GM12878 (cell line): Measurements from ENCODE around the gene RSPH1. TPM values are rescaled to one million over a fixed set of nuclear protein-coding genes. Genes with fewer than 3 reads are reported as not detected.

Experiments
- BACH1 ChIP-seq: fragments of 450-650 bp; IDR thresholded peaks from 2 replicates; pipeline ENCODE4 v1.6.1; 2017; ENCODE audit warnings: mild to moderate bottlenecking, borderline replicate concordance
- CHD4 ChIP-seq: fragments of 200-600 bp; sonication (generic); IDR thresholded peaks from 2 replicates; pipeline ENCODE4 v1.6.1; 2016; ENCODE audit warnings: mild to moderate bottlenecking
- E2F8 ChIP-seq: fragments of 450-650 bp; IDR thresholded peaks from 2 replicates; pipeline ENCODE4 v1.6.1; 2018; ENCODE audit warnings: mild to moderate bottlenecking, low read depth, moderate library complexity; ENCODE audit not compliant: partially characterized antibody
- EGR1 ChIP-seq, 2 experiments: IDR thresholded peaks; 1 replicate in 1 of 2; 2 replicates in 1 of 2; pipeline ENCODE4 v1.6.1; 2011 to 2012; ENCODE audit warnings: low read depth in 2 of 2, low read length in 2 of 2, borderline replicate concordance in 1 of 2, mild to moderate bottlenecking in 1 of 2, moderate library complexity in 1 of 2
- ESRRA ChIP-seq: IDR thresholded peaks from 2 replicates; pipeline ENCODE4 v1.6.1; 2012; ENCODE audit warnings: mild to moderate bottlenecking, low read length, improper control_type of control experiment
- GABPA ChIP-seq: IDR thresholded peaks from 2 replicates; pipeline ENCODE4 v1.6.1; 2014; ENCODE audit warnings: antibody characterized with exemption, low read depth, mild to moderate bottlenecking, inconsistent platforms
- HDAC6 ChIP-seq: fragments of 200-600 bp; sonication (generic); IDR thresholded peaks from one replicate; pipeline ENCODE4 v1.8.0; 2017; ENCODE audit warnings: antibody characterized with exemption; ENCODE audit not compliant: unreplicated experiment
- IRF4 ChIP-seq: IDR thresholded peaks from 2 replicates; pipeline ENCODE4 v1.6.1; 2011; ENCODE audit warnings: low read depth, low read length
- KLF5 ChIP-seq: fragments of 450-650 bp; IDR thresholded peaks from 2 replicates; pipeline ENCODE4 v1.6.1; 2014; ENCODE audit warnings: mild to moderate bottlenecking; ENCODE audit not compliant: partially characterized antibody
- MEF2A ChIP-seq: IDR thresholded peaks from 2 replicates; pipeline ENCODE4 v1.6.1; 2011; ENCODE audit warnings: low read depth, mild to moderate bottlenecking, low read length, moderate library complexity; ENCODE audit not compliant: insufficient read depth
- MYC ChIP-seq: IDR thresholded peaks from 2 replicates; pipeline ENCODE4 v1.6.1; 2011; ENCODE audit warnings: mild to moderate bottlenecking, low read length, moderate library complexity, inconsistent platforms; ENCODE audit not compliant: insufficient read depth, insufficient replicate concordance, insufficient read length, severe bottlenecking
- NKRF ChIP-seq: fragments of 450-650 bp; conservative IDR thresholded peaks from 2 replicates; pipeline ENCODE4 v1.6.1; 2017; ENCODE audit warnings: mild to moderate bottlenecking, moderate library complexity
- NR2C1 ChIP-seq: fragments of 450-650 bp; IDR thresholded peaks from 2 replicates; pipeline ENCODE4 v1.6.1; 2017; ENCODE audit warnings: antibody characterized with exemption, mild to moderate bottlenecking, moderate library complexity
- NR2F1 ChIP-seq: fragments of 450-650 bp; conservative IDR thresholded peaks from 2 replicates; pipeline ENCODE4 v1.6.1; 2017; ENCODE audit warnings: mild to moderate bottlenecking
- PML ChIP-seq: IDR thresholded peaks from 2 replicates; pipeline ENCODE4 v1.6.1; 2012; ENCODE audit warnings: low read length, inconsistent platforms
- POLR2A ChIP-seq: IDR thresholded peaks from 2 replicates; pipeline ENCODE4 v1.6.1; 2011; ENCODE audit warnings: low read depth, mild to moderate bottlenecking, low read length
- POLR2AphosphoS5 ChIP-seq: IDR thresholded peaks from 2 replicates; pipeline ENCODE4 v1.6.1; 2011; ENCODE audit warnings: mild to moderate bottlenecking, low read length, inconsistent platforms
- RELA ChIP-seq: fragments of 450-650 bp; IDR thresholded peaks from 2 replicates; pipeline ENCODE4 v1.8.0; 2014; ENCODE audit warnings: borderline replicate concordance; ENCODE audit not compliant: partially characterized antibody
- ZBTB33 ChIP-seq: fragments of 450-650 bp; IDR thresholded peaks from 2 replicates; pipeline ENCODE4 v1.6.1; 2017; ENCODE audit warnings: mild to moderate bottlenecking
- polyA plus RNA-seq, 11 experiments: library from polyadenylated mRNA; depleted of rRNA in 4 of 11; unstranded in 6 of 11; stranded (reverse) in 5 of 11; fragments of >200 nt; fragmentation: Nextera tagmentation in 4 of 11; fragmentation: Illumina TruSeq in 1 of 11; extraction: Ambion mirVana in 4 of 11; extraction: Trizol in 1 of 11; gene quantifications; 1 replicate in 1 of 11; 2 replicates in 10 of 11; pipeline versions ENCODE4 v1.2.1 to v1.2.3, GENCODE V29; 2011 to 2016; ENCODE audit warnings: inconsistent platforms in 2 of 11, missing spikeins in 2 of 11, low read depth in 1 of 11
- total RNA-seq, 4 experiments: library from RNA; depleted of rRNA in 3 of 4; stranded (reverse); fragments of >200 nt in 3 of 4; fragmentation: Illumina TruSeq in 1 of 4; extraction: Trizol in 1 of 4; gene quantifications; 2 replicates each; pipeline versions ENCODE4 v1.2.1 to v1.2.3, GENCODE V29; 2013 to 2021
- TF ChIP-seq, protein P1 (sequence below): fragments of 450-650 bp; formaldehyde crosslinking; IDR thresholded peaks from 2 replicates; pipeline ENCODE4 v1.4.0; 2022; ENCODE audit warnings: mild to moderate bottlenecking, moderate library complexity

The RSPH1 gene
- total and polyA plus RNA-seq, 10 of the 15 experiments (the other 5 are each of a cell fraction or from before 2014, with no cell fraction given): 0.11 to 1.4 (median 0.38) TPM

GRCh38 chr21:42426424-42426823, 69.6 kb downstream of the RSPH1 start (continued):
- TF ChIP-seq NR2F1 (no peak), EGR1 (IDR thresholded peaks at IDR 0.05; ENCODE audit: borderline replicate concordance in 1 of 2, low read depth in 2 of 2, low read length in 2 of 2) (no peak), NKRF (no peak), ZBTB33 (no peak), RELA (no peak), NR2C1 (no peak), MEF2A (no peak), PML (no peak), MYC (no peak), POLR2AphosphoS5 (no peak), ESRRA (no peak), POLR2A (no peak), IRF4 (no peak), GABPA (no peak), CHD4 (no peak), E2F8 (no peak), HDAC6 (no peak), KLF5 (no peak), BACH1 (no peak)
- TF ChIP-seq, protein P1, sequence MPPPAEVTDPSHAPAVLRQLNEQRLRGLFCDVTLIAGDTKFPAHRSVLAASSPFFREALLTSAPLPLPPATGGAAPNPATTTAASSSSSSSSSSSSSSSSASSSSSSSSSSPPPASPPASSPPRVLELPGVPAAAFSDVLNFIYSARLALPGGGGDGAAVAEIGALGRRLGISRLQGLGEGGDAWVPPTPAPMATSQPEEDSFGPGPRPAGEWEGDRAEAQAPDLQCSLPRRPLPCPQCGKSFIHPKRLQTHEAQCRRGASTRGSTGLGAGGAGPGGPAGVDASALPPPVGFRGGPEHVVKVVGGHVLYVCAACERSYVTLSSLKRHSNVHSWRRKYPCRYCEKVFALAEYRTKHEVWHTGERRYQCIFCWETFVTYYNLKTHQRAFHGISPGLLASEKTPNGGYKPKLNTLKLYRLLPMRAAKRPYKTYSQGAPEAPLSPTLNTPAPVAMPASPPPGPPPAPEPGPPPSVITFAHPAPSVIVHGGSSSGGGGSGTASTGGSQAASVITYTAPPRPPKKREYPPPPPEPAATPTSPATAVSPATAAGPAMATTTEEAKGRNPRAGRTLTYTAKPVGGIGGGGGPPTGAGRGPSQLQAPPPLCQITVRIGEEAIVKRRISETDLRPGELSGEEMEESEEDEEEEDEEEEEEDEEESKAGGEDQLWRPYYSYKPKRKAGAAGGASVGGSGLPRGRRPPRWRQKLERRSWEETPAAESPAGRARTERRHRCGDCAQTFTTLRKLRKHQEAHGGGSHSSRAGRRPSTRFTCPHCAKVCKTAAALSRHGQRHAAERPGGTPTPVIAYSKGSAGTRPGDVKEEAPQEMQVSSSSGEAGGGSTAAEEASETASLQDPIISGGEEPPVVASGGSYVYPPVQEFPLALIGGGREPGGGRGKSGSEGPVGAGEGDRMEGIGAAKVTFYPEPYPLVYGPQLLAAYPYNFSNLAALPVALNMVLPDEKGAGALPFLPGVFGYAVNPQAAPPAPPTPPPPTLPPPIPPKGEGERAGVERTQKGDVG: 0 out of 2 replicates have a peak, but pooled peaks have one; percentile 33
